NCI-H69 (cell line): ENCODE results near the gene HS6ST2.

Source experiments
- DNase-seq: peaks from one replicate; lab custom pipeline; 2025; lab: John Stamatoyannopoulos, UW

Gene HS6ST2

DNA sequence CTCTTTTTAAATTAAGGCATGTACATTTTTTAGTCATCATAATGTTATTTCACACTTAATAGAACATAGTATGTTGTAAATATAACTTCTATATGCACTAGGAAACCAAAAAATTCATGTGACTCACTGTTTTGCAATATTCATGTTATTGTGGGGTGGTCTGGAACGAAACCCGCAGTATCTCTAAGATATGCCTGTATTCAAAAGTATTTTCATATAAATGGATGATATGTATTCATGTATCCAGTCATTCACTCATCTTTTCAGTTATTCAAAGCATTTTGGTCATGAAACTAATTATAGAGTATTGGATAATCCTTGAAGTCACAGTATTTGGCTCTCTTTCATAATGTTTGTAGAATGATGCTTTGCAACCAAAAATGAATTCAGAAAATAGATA, 168.1 kb downstream of the HS6ST2 start:
- DNase-seq, result no peak

DNA sequence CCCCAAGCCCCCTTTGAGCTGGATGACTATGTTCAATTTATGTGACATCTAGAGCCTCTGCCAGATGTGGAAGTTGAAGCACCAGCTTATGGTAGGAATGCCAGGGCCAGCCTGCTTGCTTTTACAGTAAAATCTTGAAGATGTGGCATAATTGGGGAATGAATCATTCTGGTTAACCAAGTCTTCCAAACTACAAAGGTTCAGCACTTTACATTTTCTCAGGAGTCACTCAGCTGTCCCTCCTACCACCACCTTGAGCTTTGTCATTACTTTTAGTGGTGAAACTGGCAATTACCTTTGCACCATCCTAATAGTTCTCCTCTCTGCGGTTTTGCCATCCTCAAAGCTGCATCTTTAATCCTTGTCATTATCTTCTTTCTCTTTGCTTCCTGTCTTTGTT, 172.2 kb downstream of the HS6ST2 start:
- DNase-seq, result no peak

- no peak for DNase-seq
Measured at GRCh38 chrX:132778917-132779316, 179.5 kb downstream of the HS6ST2 start.

DNA sequence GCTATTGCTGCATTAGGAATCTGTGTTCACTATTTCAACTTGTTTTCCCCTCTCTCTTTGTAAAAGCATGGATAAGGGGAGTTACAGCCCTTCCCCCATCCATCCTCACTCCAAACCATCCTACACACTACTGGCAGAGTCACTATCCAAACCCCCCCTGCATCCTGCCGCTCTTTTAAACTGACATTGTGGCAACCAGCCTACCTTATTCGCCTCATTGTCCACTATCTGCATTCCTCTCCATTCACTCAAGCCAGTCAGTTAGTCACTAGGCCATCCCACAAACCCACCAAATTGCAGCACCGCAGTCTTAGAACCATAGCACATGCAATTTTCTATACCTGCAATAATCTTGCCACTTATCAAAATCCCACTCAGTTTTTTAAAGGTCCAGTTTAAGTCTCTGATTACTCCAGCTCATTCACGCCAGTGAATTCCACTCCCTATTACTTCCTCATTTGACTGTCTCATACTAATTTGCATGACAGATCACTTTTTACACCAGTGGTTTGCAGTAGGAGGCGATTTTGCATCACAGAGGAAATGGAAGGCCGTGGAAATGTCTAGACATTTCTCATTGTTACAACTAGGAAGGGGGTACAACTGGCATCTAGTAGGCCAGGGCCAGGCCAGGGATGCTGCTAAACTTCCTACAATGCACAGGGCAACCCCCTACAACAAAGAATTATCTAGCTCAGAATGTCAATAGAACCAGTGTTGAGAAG, 181.8 kb downstream of the HS6ST2 start:
- no peak for DNase-seq

DNA sequence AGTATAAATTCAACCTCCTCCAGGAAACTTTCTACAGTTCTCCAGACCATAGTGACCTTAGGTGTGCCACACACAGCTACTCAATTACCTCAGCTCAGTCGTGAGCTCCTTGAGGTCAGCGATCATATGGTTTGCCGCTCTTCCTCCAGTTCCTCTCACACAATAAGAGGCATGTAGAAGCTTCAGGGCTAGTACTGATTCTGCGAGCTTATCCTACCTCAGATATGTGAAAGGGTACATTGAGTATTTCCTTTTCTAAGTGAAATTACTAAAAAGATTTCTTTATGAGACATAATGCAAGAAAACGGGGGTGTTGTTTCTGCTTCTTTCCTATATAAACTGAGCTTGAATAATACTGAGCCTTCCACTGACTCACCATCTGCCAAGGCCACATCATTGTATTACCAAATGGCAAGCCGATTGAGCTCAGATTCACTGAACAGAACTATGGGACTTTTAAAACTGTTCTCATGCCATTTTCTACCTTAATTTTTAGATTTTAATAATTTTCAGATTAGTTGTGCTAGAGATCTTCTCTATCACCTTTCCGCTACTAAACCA, 183.1 kb downstream of the HS6ST2 start:
- no peak for DNase-seq

DNA sequence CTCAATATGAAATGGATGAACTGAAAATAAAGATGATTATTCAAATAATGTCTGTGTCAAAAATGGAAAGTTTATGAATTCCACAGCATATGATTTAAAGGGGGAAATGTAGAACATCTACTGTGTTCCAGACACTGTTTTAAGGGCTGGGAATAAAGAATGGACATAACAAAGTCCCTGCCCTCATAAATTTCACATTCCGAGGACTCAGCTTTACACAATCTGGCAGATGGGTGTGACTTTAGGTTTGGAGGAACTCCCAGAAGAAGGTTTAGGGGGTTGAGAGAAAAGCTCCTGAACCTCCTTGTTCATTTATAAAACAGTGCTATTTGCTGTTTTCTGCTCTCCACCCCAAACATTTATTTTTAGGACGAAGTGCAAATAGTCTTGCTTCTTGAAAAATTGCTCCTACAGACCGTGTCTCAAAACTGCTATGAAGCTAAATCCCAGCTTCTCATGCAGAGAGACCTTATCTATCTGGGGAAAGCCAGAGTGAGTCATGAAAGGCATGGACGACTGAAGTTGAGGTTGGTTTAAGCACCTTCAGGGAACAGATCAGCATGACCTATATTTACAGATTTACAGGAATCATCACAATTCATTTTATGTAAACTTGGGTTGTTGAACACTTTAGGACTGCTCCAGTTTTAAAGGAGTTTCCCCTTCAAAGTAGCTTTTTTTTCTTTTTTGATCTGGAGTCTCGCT, 184.3 kb downstream of the HS6ST2 start:
- DNase-seq, result no peak

DNA sequence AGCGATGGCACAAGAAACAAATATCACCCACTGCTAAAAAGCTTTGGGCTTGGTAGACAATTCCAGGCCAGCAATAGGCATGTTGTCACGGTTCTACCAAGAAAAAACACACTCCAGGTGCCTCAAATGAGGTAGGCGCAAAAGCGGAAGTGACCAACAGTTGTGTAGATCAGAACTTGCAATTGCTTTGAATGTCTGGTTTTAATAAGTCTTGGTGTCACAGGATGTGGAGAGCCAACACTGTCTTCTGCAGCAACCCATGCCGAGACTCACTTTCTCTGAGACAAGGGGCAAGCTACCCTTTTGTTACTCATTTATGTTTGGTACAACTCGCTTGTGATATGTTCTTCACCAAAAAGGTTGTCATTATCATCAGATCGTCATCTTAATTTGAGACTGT, 188.8 kb downstream of the HS6ST2 start:
- DNase-seq, result no peak

DNA sequence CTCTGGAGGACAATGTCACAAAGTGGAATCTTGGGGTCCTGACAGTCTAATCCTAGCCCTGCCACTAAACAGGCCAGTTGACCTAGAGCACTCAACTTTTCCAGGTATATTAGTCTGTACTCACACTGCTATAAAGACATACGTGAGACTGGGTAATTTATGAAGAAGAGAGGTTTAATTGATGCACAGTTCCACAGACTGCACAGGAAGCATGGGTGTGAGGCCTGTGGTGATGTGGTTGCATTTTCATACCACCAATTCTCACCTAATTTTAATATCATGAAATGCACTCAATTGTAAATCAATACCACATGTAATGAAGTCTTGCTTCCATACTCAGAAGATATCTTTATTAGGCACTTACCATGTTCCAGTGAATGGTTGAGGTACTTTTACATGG, 192.0 kb downstream of the HS6ST2 start:
- DNase-seq, result no peak

DNA sequence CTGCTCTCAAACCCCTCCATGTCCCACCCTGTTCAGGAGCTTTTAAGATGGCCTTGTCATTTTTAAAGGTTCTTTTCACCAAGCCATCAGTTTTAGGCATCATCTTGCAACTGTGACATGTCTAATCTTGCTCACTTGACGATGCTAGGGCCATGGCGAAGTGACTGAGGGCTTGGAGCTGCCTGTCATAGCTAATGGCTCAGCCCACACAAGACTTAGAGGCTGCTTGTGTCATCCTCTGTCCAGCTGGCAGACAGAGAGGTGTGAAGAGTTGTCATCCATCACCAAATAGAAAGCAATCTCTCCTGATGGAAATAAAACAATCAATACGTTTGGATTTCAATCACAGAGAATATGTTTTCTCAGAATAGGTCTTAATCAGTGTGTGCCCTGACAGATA, 194.9 kb downstream of the HS6ST2 start:
- DNase-seq, result no peak

- DNase-seq, result no peak
Measured at GRCh38 chrX:132758759-132759158, 199.7 kb downstream of the HS6ST2 start.

- no peak for DNase-seq
Measured at GRCh38 chrX:132757066-132757623, 201.3 kb downstream of the HS6ST2 start.

GRCh38 chrX:132756439-132756838, 202.0 kb downstream of the HS6ST2 start:
- DNase-seq, result no peak

DNA sequence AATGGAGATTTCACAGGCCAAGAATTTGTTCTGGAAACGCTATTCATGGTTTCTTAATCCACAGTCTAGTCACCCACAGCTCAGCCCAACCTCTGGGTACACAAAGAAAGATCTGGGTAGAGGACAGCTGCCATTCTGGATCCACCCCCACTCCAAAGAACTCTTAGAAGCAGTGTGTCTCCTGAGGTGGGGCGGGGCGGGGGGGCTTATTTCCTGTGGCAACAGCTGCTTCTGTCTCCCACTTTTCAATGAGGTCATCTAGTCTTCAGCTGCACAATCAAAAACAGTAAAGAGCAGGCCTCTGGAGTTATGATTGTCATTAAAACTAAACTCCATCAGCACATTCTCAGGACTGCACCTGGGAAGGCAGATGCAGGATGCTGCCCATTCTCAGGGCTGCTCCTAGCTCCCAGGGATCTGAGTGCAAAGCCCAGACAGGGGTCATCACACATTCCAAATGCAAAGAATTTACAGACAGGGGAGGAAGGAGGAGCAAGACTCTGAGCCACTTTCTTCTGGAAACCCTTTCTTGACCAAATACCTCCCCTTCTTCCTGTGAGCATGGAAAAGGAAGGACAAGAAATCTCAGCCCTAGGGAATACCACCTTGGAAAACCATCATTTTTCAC, 207.3 kb downstream of the HS6ST2 start:
- no peak for DNase-seq

GRCh38 chrX:132750331-132751062, 207.9 kb downstream of the HS6ST2 start:
- no peak for DNase-seq

GRCh38 chrX:132749406-132749805, 209.0 kb downstream of the HS6ST2 start:
- DNase-seq, result no peak

- DNase-seq, result no peak
Measured at GRCh38 chrX:132748909-132749308, 209.5 kb downstream of the HS6ST2 start.

DNA sequence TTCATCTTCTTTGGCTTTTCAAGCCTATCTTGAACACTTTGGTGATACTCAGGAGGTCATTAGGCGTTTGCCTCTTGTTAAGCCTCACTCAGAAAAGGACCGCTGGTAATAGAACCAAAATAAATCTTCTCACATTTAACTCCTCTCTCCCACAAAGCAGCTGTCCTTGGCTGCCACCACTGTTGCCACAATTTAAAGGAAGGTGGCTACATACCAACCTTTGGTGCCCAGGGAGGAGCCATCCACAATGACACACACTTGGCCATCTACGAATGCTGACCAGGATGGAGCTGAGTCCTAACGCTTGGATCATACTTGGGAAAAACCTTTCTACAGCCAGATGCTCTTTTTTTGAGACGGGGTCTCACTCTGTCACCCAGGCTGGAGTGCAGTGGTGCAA, 210.2 kb downstream of the HS6ST2 start:
- DNase-seq, result no peak

DNA sequence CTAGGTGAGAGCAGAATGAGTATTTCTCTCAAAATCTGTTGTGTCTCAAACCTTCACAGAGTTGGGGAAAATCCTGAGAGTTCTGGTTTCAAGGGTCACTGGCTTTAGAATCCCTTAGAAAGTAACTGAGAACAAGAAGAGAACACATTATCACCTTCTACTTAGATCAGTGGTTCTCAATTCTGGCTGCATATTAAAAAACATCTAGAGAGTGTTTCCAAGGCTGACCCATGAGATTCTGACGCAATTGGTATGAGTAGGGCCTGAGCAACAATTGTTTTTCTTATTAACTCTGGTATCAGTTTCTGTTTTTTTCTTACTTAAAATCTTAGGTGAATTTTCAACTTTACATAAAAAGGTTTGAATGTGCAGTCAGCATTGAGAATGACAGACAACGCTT, 212.8 kb downstream of the HS6ST2 start:
- DNase-seq, result no peak

- no peak for DNase-seq
Measured at GRCh38 chrX:132744470-132744869, 214.0 kb downstream of the HS6ST2 start.

DNA sequence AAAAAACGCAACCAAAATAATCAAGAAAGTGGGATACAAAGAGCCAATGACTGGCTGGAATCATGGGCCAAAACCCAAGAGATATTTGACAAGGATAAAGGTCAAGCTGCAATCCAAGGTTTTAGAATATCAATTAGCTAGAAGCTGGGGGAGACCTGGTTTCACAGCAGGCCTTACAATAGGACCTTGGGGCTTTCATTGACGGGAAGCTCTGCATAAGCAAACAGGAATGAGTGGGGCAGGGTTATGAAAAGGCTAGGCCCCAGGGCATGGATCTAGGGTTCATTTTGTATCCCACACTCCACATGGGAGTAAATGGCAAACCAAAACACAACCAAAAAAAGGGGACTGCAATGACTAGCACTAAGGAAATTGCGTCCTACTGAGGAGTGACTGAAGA, 215.3 kb downstream of the HS6ST2 start:
- no peak for DNase-seq

DNA sequence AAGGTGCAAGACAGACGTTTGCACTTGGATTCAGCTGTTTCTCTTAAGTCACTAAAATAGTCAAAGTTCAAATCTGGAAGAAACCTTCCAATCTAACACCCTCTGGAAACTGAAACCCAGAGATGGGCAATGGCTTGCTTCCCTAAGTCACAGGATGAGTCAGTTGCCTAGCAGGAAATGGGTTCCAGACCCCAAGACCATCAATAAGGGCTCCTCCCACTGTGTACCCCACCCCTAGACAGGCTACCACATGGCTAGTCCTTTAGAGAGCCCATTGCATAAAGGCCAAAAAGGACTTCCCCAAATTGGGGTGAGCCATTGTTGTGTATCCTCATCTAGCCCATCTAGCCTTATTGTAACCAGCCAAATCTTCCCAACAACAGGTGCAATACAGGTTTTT, 216.2 kb downstream of the HS6ST2 start:
- DNase-seq, result no peak

GRCh38 chrX:132741689-132742088, 216.7 kb downstream of the HS6ST2 start:
- DNase-seq, result no peak
